ENCODE measurements around the gene GUK1.
"Not testable (repeated sequence)": the region's sequence is repeated elsewhere in the genome, so short reads cannot be mapped to it uniquely, and the experiment has no call there.

Gene GUK1

GRCh38 chr1:228108742-228109072 is 31.4 kb upstream of the GUK1 start:
- TF ChIP-seq CTCF (conservative IDR thresholded peaks at IDR 0.05; ENCODE audit: low read depth, low read length), result no peak

GRCh38 chr1:228109073-228109961 is 30.8 kb upstream of the GUK1 start, which contains the start of gene MRPL55:
MRPL55 (minus strand) TSS chr1:228109299; CDS start chr1:228108260, 1,039 bp downstream.
- H2AFZ ChIP-seq (ENCODE audit: low read depth), result peak within 1 kb of the TSS; percentile 77
- H3K79me2 ChIP-seq (ENCODE audit: insufficient read depth, low read depth), result peaks cover 15% of the 10 kb centered on the region; the same call in 1 of the 2 replicates
- peak within 1 kb of the TSS; percentile 89 for H3K4me2 ChIP-seq
- TF ChIP-seq CTCF (conservative IDR thresholded peaks at IDR 0.05; ENCODE audit: low read depth, low read length), result no peak
- H3K36me3 ChIP-seq (ENCODE audit: insufficient read depth), result no peaks in the 10 kb centered on the region; the same call in 1 of the 2 replicates
- peak within 1 kb of the TSS; percentile 37 for H3K27ac ChIP-seq
- peaks cover 39% of the 10 kb centered on the region for H3K4me1 ChIP-seq (ENCODE audit: low read depth, poor library complexity, severe bottlenecking)
- H3K4me3 ChIP-seq (IDR thresholded peaks at IDR 0.05; ENCODE audit: insufficient read depth, low read depth, low read length), result peak within 1 kb of the TSS; percentile 94
- H4K20me1 ChIP-seq (ENCODE audit: insufficient read depth), result no peaks in the 10 kb centered on the region
- H3K27me3 ChIP-seq (ENCODE audit: insufficient read depth, low read depth), result no peaks in the 10 kb centered on the region
- peak within 1 kb of the TSS; percentile 86 for H3K9ac ChIP-seq

More at GRCh38 chr1:228108742-228109072, 31.4 kb upstream of the GUK1 start:
- Histone ChIP-seq H2AFZ (ENCODE audit: low read depth) (peak overlapping the region; percentile 77), H3K27me3 (ENCODE audit: insufficient read depth, low read depth) (no peaks in the 10 kb centered on the region), H3K4me3 (IDR thresholded peaks at IDR 0.05; ENCODE audit: insufficient read depth, low read depth, low read length) (peak overlapping the region; percentile 94), H3K36me3 (ENCODE audit: insufficient read depth) (no peaks in the 10 kb centered on the region; the same call in 1 of the 2 replicates), H3K79me2 (ENCODE audit: insufficient read depth, low read depth) (peaks cover 15% of the 10 kb centered on the region; the same call in 1 of the 2 replicates), H3K27ac (peak overlapping the region; percentile 35), H3K4me1 (ENCODE audit: low read depth, poor library complexity, severe bottlenecking) (peaks cover 39% of the 10 kb centered on the region), H3K9ac (peak overlapping the region; percentile 86), H3K4me2 (peak overlapping the region; percentile 89), H4K20me1 (ENCODE audit: insufficient read depth) (no peaks in the 10 kb centered on the region)

GRCh38 chr1:228109962-228110488 is 30.1 kb upstream of the GUK1 start:
- TF ChIP-seq CTCF (conservative IDR thresholded peaks at IDR 0.05; ENCODE audit: low read depth, low read length), result no peak
- Histone ChIP-seq H3K36me3 (ENCODE audit: insufficient read depth) (no peaks in the 10 kb centered on the region; the same call in 1 of the 2 replicates), H3K4me3 (IDR thresholded peaks at IDR 0.05; ENCODE audit: insufficient read depth, low read depth, low read length) (peak overlapping the region; percentile 9), H3K79me2 (ENCODE audit: insufficient read depth, low read depth) (peaks cover 15% of the 10 kb centered on the region; the same call in 1 of the 2 replicates), H2AFZ (ENCODE audit: low read depth) (peak overlapping the region; percentile 77), H3K4me1 (ENCODE audit: low read depth, poor library complexity, severe bottlenecking) (peaks cover 39% of the 10 kb centered on the region), H3K27ac (peak overlapping the region; percentile 37; the same call in 1 of the 2 replicates), H3K4me2 (peak overlapping the region; percentile 74), H3K27me3 (ENCODE audit: insufficient read depth, low read depth) (no peaks in the 10 kb centered on the region), H4K20me1 (ENCODE audit: insufficient read depth) (no peaks in the 10 kb centered on the region), H3K9ac (peak overlapping the region; percentile 86)

GRCh38 chr1:228110556-228110955 is 29.5 kb upstream of the GUK1 start:
- peak overlapping the region; percentile 9 for H3K4me3 ChIP-seq (IDR thresholded peaks at IDR 0.05; ENCODE audit: insufficient read depth, low read depth, low read length)

GRCh38 chr1:228111315-228111714 is 28.8 kb upstream of the GUK1 start:
- not testable (repeated sequence) for H3K4me3 ChIP-seq (IDR thresholded peaks at IDR 0.05; ENCODE audit: insufficient read depth, low read depth, low read length); H3K36me3 ChIP-seq (ENCODE audit: insufficient read depth); H4K20me1 ChIP-seq (ENCODE audit: insufficient read depth); H2AFZ ChIP-seq (ENCODE audit: low read depth); H3K9ac ChIP-seq; H3K27me3 ChIP-seq (ENCODE audit: insufficient read depth, low read depth); H3K27ac ChIP-seq
- peak overlapping the region; percentile 84 for H3K4me2 ChIP-seq
- H3K79me2 ChIP-seq (ENCODE audit: insufficient read depth, low read depth), result peaks cover 15% of the 10 kb centered on the region; the same call in 1 of the 2 replicates
- peaks cover 39% of the 10 kb centered on the region for H3K4me1 ChIP-seq (ENCODE audit: low read depth, poor library complexity, severe bottlenecking)

More at GRCh38 chr1:228110556-228110955, 29.5 kb upstream of the GUK1 start:
- peaks cover 15% of the 10 kb centered on the region; the same call in 1 of the 2 replicates for H3K79me2 ChIP-seq (ENCODE audit: insufficient read depth, low read depth)
- peak overlapping the region; percentile 74; the same call in 1 of the 2 replicates for H3K4me2 ChIP-seq
- TF ChIP-seq CTCF (conservative IDR thresholded peaks at IDR 0.05; ENCODE audit: low read depth, low read length), result no peak
- H2AFZ ChIP-seq (ENCODE audit: low read depth), result no peak overlapping the region
- H3K9ac ChIP-seq, result no peak overlapping the region
- H3K4me1 ChIP-seq (ENCODE audit: low read depth, poor library complexity, severe bottlenecking), result peaks cover 39% of the 10 kb centered on the region
- no peaks in the 10 kb centered on the region for H4K20me1 ChIP-seq (ENCODE audit: insufficient read depth)
- H3K27me3 ChIP-seq (ENCODE audit: insufficient read depth, low read depth), result no peaks in the 10 kb centered on the region
- no peaks in the 10 kb centered on the region; the same call in 1 of the 2 replicates for H3K36me3 ChIP-seq (ENCODE audit: insufficient read depth)
- H3K27ac ChIP-seq, result no peak overlapping the region

All from KMS-11 (cell line).